HG03520 (cell line): ENCODE results near the gene CENPA.
"Not testable (repeated sequence)": the region's sequence is repeated elsewhere in the genome, so short reads cannot be mapped to it uniquely, and the experiment has no call there.

Experiments used
- ATAC-seq: cut with Tn5 transposase; IDR thresholded peaks from one replicate; pipeline ENCODE4 v1.9.1; 2021; ENCODE audit warnings: mild to moderate bottlenecking, moderate library complexity; ENCODE audit not compliant: unreplicated experiment

CENPA gene

GRCh38 chr2:26759845-26760244 is 26.0 kb upstream of the CENPA start:
- no peak for ATAC-seq

DNA sequence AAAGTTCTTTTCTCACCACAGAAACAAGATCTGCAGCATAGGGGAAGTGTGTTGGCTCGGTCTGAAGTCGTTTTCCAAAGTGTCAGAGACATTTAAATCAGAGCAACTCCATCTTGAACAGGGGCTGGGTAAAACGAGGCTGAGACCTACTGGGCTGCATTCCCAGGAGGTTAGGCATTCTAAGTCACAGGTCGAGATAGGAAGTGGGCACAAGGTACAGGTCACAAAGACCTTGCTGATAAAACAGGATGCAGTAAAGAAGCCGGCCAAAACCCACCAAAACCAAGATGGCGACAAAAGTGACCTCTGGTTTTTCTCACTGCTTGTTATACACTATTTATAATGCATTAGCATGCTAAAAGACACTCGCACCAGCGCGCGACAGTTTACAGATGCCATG is 24.9 kb upstream of the CENPA start:
- not testable (repeated sequence) for ATAC-seq

GRCh38 chr2:26763019-26763418 is 22.8 kb upstream of the CENPA start:
- no peak for ATAC-seq

- ATAC-seq, result peak; percentile 76
Observed at GRCh38 chr2:26764078-26764887, 21.6 kb upstream of the CENPA start, which contains the start of gene SLC35F6. Gene SLC35F6 (plus strand): TSS chr2:26764284. CDS start chr2:26764350, 66 bp downstream.

GRCh38 chr2:26764906-26765305 is 20.9 kb upstream of the CENPA start:
- no peak for ATAC-seq

GRCh38 chr2:26765475-26766200 is 20.2 kb upstream of the CENPA start:
- ATAC-seq, result no peak

DNA sequence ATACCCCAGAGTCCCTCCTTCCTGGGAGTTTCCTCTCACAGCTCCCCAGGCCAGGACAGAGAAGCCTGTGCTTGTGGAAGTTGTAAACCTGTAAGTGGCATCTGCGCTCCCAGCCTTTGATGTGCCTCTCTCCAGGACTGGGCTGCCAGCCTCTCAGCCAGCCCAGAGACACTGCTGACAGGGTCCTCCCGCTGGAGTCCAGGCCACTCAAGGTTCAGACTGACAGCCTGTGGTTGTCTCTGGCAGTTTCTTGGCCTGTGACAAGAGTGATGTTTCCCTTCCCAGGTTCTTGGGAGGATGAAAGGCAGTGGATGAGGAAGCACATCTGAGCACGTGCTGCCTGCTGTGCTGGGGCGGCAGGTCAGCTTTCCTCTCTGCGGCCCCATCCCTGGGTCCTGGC is 18.7 kb upstream of the CENPA start:
- no peak for ATAC-seq

DNA sequence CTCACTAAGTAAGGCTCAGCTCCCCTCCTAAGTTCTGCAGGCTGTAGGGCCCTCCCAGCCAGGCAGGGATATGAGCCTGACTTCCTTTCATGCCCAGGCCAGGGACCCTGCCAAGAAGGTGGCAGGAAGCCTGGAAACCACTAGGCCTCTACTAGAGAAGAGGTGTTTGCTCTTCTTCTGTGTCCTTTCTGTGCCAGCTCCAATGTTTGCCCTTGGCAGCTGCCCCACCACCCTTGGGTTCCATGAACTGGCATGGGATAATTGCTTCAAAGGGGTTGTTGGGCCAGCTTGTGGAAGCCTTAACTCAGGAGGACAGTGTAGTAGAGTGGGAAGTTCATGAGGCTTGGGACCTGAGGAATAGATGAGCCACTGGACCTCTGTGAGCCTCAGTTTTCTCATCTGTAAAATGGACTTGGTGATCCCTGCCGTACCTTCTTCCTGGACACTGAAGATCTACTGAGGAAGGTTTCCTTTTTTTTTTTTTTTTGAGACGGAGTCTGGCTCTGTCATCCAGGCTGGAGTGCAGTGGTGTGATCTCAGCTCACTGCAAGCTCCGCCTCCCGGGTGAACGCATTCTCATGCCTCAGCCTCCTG is 17.9 kb upstream of the CENPA start:
- no peak for ATAC-seq

DNA sequence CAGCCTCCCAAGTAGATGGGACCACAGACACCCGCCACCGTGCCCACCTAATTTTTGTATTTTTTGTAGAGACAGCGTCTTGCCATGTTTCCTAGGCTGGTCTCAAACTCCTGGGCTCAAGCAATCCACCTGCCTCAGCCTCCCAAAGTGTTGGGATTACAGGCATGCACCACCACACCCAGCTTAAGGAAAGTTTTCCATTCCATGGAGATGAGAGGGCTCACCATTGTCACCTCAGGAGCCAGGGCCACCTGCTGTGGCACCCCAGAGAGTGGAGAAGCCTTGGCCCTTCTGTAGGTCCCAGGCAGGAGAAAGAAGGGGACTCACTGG is 17.1 kb upstream of the CENPA start:
- ATAC-seq, result no peak

- ATAC-seq, result no peak
Observed at GRCh38 chr2:26769089-26769761, 16.6 kb upstream of the CENPA start.

DNA sequence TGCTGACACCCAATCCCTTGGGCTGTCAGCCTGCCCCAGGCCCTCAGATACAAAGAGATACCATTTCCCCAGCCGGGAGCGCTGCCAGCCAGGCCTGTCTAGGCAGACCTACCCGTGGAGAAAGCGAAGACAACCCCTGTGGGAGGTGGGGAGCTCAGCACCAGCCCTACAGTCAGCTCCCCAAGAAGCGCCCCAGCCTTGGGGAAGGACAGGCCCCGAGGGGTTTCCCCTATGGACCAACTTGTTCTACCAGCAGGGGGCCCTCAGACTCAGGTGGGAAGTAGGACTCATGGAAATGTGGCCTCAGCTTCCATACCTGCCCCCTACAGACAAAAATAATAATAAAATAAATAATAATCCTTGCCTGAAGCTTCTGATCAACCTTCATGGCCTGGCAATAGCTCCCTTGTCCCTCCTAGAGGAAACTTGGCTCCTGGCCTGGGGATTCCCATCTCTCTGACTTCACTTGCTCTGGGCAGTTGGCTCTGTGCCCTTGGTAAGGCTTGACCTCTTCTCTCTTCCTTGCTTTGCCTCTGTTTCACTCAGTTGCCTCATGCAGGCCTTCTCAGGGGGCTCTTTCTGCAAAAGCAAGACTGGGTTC is 14.8 kb upstream of the CENPA start:
- ATAC-seq, result no peak

DNA sequence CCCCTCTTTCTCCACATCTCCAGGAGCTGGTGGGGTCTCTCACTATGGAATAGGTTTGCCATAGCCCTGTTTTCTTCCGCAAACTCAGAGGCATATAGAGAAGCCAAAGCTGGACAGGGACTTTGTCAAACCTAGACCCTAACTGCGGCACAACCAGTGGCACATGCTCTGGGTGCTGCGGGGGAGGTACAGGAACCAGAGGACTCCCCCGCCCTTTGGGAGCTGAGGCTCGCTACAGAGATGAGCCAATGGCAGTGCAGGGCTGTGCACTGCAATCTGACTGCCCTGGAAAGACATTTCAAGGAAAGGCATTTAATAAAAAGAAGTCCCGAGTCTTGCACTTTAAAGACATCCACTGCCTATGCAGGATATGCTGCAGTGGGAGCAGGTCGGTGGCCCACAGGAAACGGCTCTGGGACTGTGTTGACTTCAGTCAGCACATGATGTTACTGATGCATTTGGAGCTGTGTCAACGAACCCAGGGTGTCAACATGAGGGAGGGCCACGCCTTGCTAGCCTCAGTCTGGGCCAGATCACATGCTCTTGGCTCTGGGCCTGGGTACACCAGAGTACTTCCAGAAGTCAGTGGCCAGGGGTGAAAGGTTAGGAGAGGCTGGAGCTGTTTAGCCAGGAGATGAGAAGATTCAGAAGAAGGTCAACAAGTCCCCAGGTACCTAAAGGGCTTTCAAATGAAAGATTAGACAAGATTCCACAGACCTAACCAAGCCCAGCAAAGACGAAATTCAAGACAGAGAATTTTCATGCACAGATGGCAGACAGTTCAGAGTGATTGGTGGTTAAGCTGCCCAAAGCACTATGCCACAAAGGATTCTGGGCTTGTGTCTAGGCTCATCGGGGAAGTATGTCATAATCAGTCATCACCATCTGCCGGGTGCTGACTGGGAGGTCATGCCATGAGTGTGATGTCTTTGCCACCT is 13.5 kb upstream of the CENPA start:
- ATAC-seq, result no peak

- ATAC-seq, result no peak
Observed at GRCh38 chr2:26776195-26776800, 9.6 kb upstream of the CENPA start.

DNA sequence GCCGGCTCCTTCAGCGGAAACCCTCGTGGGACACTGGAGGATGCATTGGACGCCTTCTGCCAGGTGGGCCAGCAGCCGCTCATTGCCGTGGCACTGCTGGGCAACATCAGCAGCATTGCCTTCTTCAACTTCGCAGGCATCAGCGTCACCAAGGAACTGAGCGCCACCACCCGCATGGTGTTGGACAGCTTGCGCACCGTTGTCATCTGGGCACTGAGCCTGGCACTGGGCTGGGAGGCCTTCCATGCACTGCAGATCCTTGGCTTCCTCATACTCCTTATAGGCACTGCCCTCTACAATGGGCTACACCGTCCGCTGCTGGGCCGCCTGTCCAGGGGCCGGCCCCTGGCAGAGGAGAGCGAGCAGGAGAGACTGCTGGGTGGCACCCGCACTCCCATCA is 7.8 kb upstream of the CENPA start:
- no peak for ATAC-seq

GRCh38 chr2:26778507-26778906 is 7.3 kb upstream of the CENPA start:
- no peak for ATAC-seq

GRCh38 chr2:26780203-26780760 is 5.6 kb upstream of the CENPA start:
- no peak for ATAC-seq

DNA sequence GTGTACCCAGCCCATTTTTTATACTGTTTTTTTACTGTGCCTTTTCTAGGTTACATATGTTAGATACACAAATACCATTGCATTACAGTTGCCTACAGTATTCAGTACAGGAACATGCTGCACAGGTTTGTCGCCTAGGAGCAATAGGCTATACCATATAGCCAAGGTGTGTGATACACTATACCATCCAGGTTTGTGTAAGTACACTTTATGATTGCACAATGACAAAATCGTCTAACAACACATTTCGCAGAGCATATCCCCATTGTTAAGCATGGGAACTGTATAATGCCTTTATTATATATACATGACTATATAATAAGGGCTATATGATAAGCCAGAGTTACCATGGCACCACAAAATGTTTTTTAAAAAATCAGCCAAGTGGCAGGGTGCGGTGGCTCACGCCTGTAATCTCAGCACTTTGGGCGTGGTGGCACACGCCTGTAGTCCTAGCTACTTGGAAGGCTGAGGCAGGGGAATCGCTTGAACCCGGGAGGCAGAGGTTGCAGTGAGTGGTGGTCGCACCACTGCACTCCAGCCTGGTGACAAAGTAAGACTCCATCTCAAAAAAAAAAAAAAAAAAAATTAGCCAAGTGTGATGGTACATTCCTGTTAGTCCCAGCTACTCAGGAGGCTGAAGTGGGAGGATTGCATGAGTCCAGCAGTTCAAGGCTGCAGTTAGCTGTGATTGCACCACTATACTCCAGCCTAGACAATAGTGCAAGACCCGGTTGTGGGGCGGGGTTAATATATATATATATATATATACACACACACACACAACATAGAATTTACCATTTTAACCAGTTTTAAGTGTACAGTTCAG is 2.8 kb upstream of the CENPA start:
- ATAC-seq, result no peak

GRCh38 chr2:26784570-26785234 is 1.2 kb upstream of the CENPA start:
- no peak for ATAC-seq
